Activated gamma-delta T cell treated with anti-CD3 and anti-CD28 coated beads, Interleukin-2, amount 50 U/mL, for 16 hours (primary cell): ENCODE measurements around the gene KRTAP13-1.

ENCODE experiments used
- DNase-seq: peaks from one replicate; pipeline ENCODE4 v3.0.0-alpha.2; 2020; ENCODE audit warnings: low read depth

KRTAP13-1 gene

GRCh38 chr21:30395731-30396130, at the start of gene KRTAP13-1:
Gene KRTAP13-1, plus strand, starts transcription at chr21:30396031. Its CDS starts 56 bp downstream, at chr21:30396087.
- DNase-seq: no peak

- no peak for DNase-seq
Observed at GRCh38 chr21:30348506-30348905, 47.3 kb upstream of the KRTAP13-1 start, which contains the start of gene KRTAP23-1. Gene KRTAP23-1, minus strand, starts transcription at chr21:30348606. Its CDS starts 0 bp downstream, at chr21:30348606.

DNA sequence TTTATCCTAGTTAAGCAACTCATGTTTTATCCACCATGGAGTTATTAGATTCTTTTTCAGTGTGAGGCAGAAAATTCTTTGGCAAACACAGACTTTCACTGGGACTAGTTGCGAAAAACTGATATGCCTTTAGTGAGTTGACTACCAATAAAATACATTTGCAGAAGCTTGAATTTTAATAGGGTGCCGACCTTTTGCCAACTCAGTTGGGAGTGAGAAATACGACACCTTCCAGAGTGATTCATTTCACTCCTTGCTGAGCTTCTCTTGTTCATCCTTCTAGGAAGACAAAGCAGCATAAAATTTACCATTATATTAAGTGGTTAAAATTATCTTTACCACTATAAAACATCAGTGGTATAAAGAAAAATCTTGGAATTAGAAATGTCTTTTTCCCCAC, 46.3 kb upstream of the KRTAP13-1 start:
- DNase-seq: no peak

GRCh38 chr21:30351534-30351933, 44.3 kb upstream of the KRTAP13-1 start:
- DNase-seq: no peak

DNA sequence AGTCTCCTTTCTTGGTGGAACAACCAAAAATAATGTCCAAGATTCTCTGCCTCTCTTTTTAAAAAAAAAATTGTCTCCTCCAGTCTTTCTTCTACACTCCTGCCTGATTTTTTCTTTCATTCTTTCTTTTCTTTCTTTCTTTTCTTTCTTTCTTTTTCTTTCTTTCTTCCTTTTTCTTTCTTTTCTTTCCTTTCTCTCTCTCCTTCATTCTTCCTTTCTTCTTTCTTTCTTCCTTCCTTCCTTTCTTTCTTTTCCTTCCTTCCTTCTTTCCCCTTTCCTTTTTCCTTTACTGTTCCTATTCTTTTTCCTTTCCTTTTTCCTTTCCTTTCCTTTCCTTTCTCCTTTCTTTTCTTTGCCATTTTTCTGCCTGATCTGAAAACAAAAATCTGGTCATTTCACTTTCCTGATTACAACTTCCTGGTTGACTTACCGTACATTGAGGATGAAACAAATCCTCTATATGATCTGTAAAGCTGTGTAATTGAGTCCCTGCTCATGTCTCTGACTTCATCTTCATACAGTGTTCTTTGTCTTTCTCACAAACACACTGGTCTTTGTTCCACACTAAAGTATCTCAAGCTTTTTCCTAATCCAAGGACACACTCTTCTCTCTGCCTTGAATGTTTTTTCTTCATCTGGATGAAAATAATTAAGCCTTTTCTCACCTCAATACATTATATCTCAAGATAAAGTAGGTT, 41.4 kb upstream of the KRTAP13-1 start:
- DNase-seq: no peak

- DNase-seq: no peak
Observed at GRCh38 chr21:30355906-30356305, 39.9 kb upstream of the KRTAP13-1 start.

DNA sequence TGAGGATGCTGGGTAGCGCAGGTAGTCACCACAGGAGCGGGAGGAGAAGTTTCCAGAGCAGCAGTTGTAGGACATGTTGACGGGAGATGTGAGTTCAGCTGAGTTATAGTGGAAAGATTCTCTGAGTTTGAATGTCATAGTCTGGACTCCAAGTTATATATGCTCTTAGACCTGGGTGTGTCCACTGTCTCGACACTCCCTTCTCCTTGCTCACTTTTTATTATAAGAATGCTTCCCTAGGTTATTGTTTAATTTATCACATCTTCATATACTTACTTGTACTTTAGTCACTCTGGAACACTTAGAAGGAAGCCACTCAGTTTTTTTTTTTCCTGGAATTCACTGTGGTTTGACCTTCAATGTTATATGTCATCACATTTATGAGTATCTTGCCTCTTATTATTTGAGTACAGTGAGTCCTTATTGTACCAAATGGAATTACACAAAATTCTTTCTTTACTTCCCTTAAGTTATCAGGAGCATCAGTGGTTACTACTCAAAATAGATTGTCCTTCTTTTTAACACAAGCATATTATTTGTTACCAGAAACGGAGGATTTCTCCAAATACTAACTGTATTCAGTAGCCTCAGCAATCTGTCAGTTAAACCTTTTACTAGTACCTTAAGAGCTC, 23.6 kb upstream of the KRTAP13-1 start, which contains the start of gene KRTAP13-2:
TSS of gene KRTAP13-2 (minus strand) at position 133 of the 632 bp plus-strand sequence. CDS start at position 75, 58 bp downstream.
- DNase-seq: no peak

GRCh38 chr21:30382201-30382600, 13.6 kb upstream of the KRTAP13-1 start:
- no peak for DNase-seq

- DNase-seq: no peak
Observed at GRCh38 chr21:30391492-30392025, 4.3 kb upstream of the KRTAP13-1 start.

GRCh38 chr21:30408782-30409494, 13.1 kb downstream of the KRTAP13-1 start:
- no peak for DNase-seq

- DNase-seq: no peak
Observed at GRCh38 chr21:30415993-30416392, 20.2 kb downstream of the KRTAP13-1 start.

- DNase-seq: no peak
Observed at GRCh38 chr21:30425826-30426225, 30.0 kb downstream of the KRTAP13-1 start, which contains the start of gene KRTAP13-3. Gene KRTAP13-3, minus strand, starts transcription at chr21:30425926. Its CDS starts 14 bp downstream, at chr21:30425912.

- DNase-seq: no peak
Observed at GRCh38 chr21:30426731-30427130, 30.9 kb downstream of the KRTAP13-1 start.

DNA sequence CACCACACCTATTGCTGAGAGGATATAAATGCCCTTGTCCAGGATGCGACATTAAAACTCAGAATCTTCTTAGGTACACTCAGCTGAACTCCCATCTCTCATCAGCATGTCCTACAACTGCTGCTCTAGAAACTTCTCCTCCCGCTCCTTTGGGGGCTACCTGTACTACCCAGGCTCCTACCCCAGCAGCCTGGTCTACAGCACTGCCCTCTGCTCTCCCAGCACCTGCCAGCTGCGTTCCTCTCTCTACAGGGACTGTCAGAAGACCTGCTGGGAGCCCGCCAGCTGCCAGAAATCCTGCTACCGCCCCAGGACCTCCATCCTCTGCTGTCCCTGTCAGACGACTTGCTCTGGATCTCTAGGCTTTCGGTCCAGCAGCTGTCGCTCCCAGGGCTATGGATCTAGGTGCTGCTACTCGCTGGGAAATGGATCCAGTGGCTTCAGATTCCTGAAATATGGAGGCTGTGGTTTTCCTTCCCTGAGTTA, 34.4 kb downstream of the KRTAP13-1 start, which contains the start of gene KRTAP13-4:
TSS of gene KRTAP13-4 (plus strand) at position 51 of the 486 bp plus-strand sequence. CDS start at position 107, 56 bp downstream.
- no peak for DNase-seq

DNA sequence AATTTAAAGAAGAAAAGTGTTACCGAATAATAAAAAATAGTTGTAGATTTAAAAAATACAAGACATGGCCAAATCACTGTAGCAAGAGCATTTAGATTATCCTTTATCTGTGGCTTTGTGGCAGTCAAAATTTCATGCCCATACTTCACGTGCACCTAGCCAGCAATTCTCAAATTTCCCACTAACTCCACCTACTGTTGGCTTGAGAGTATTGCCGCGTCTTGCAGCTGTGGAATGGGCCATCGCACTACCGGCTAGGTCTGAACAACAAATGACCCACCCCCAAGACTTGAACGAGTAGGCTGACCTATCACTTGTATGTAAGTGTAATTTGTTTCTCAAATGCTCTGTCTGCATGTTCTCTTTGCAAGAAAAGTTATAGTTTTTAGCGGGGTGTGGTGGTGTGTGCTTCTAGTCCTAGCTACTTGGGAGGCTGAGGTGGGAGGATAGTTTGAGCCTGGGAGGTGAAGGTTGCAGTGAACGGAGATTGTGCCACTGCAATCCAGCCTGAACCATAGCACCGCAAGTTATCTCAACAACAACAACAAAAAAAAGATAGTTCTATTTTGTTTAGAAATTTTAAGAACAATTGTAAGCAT, 38.3 kb downstream of the KRTAP13-1 start:
- no peak for DNase-seq

DNA sequence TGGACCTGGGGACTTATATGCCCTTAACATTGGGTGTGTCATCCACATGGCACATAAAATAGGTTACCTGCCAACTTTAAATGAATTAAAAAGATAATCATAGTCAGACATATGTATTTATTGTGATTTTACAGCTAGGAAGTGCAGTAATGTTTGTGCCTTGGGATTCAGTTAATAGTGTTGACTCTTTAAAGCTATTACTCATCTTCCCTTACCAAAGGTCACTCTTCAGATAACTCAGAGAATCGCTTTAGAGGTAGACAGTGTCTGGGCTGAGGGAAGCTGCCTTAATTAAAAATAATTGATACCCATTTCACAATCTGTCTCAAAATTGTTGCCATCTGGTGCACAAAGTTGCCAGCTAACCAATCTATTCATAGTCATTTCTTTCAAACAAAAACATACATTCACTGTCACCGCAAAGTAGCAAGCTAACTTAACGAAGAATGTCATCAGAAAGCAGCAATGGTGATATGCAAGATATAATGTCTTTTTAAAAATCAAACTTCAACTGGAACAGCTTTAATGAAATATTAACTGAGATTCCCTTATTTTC, 41.3 kb downstream of the KRTAP13-1 start:
- DNase-seq: no peak

GRCh38 chr21:30439975-30440374, 44.1 kb downstream of the KRTAP13-1 start, which contains the start of gene KRTAP15-1:
Gene KRTAP15-1, plus strand, starts transcription at chr21:30440275. Its CDS starts 53 bp downstream, at chr21:30440328.
- DNase-seq: no peak

DNA sequence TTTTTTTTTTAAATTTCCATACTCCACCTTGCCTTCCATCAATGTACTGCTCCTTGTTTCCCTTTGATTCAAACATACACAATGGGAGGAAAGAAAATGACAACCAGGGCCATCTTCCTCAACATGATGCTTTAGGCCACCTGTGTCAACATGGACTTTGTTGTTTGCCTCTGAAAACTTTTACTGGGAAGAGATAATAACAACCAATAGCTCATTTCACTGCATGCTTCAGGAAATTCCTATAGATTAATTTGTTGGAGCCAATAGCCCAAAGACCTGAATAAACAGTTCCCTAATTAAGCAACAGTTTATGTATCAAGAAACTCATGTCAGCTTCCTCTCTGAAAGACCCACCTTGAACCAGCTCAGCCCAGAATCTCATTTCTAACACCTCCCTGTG, 47.4 kb downstream of the KRTAP13-1 start:
- no peak for DNase-seq

DNA sequence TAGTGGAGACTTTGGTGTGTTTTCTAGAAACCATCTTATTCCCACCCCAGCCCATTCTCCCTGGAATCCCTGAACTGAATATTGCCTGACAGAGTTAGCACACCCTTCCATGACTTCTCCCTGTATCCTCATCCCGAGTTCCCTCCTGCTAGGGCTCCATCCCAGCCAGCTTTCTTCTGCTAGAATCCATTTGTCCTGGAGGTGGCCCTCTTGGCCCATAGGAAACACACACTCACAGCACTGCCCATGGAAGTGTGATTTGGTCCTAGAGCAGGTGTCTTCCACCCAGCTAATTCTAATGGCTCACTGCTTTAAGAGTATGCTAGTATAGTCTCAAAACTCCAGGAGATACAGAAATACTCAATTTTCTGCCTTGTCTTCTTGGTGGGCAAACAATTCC, 48.4 kb downstream of the KRTAP13-1 start:
- no peak for DNase-seq
